ENCODE measurements around the gene DVL1. TPM values are rescaled to one million over a fixed set of nuclear protein-coding genes. Genes with fewer than 3 reads are reported as not detected.
A peak's percentile ranks its signal among the peaks of the same experiment; 100 is the strongest.

Gene DVL1
- total and polyA plus RNA-seq, 7 donors: 25.8 to 85.0 (median 58.9) TPM

- no peak overlapping the region for H3K4me3 ChIP-seq
- H3K4me1 ChIP-seq: peaks cover 0 to 63% (median 52%) of the 10 kb centered on the region in 4 donors
- no peaks in the 10 kb centered on the region for H3K9me3 ChIP-seq
- WGBS, 2 donors: 9 to 28% methylated on average over 28 of the region's 28 CpGs
- intact Hi-C loops (cut with DNase I): no loop called here
- peak overlapping the region; percentile 17 to 76 (median 60) for H3K27ac ChIP-seq
- TF ChIP-seq POLR2AphosphoS5 (IDR thresholded peaks at IDR 0.05): no peak
- no peak for TF ChIP-seq POLR2A (IDR thresholded peaks at IDR 0.05)
- no peak for TF ChIP-seq EP300 (IDR thresholded peaks at IDR 0.05)
- TF ChIP-seq CTCF (IDR thresholded peaks at IDR 0.05): no peak
- peaks cover 7 to 22% (median 11%) of the 10 kb centered on the region in 4 donors for H3K36me3 ChIP-seq
- H3K27me3 ChIP-seq: no peaks in the 10 kb centered on the region
- no peak for DNase-seq
Observed at GRCh38 chr1:1353389-1354151, 4.4 kb upstream of the DVL1 start.

- intact Hi-C loops (cut with DNase I): no loop called here
- no peak overlapping the region for H3K4me3 ChIP-seq
- H3K4me1 ChIP-seq: peaks cover 0 to 64% (median 55%) of the 10 kb centered on the region in 4 donors
- H3K27me3 ChIP-seq: no peaks in the 10 kb centered on the region
- no peak for DNase-seq
- WGBS, 2 donors: 16 to 30% methylated on average over 5 of the region's 5 CpGs
- peaks cover 7 to 22% (median 11%) of the 10 kb centered on the region in 4 donors for H3K36me3 ChIP-seq
- H3K27ac ChIP-seq: peak overlapping the region; percentile 55 to 76 (median 61)
- H3K9me3 ChIP-seq: no peaks in the 10 kb centered on the region
- TF ChIP-seq POLR2AphosphoS5 (IDR thresholded peaks at IDR 0.05) (no peak), EP300 (IDR thresholded peaks at IDR 0.05) (no peak), POLR2A (IDR thresholded peaks at IDR 0.05) (no peak), CTCF (IDR thresholded peaks at IDR 0.05) (no peak)
Observed at GRCh38 chr1:1352786-1353388, 3.7 kb upstream of the DVL1 start.

GRCh38 chr1:1351511-1352427, 2.6 kb upstream of the DVL1 start:
- intact Hi-C loops (cut with DNase I): no loop called here
- peaks cover 0 to 72% (median 61%) of the 10 kb centered on the region in 4 donors for H3K4me1 ChIP-seq
- no peaks in the 10 kb centered on the region for H3K27me3 ChIP-seq
- peak overlapping the region; percentile 55 to 76 (median 61) for H3K27ac ChIP-seq
- no peak for TF ChIP-seq CTCF (IDR thresholded peaks at IDR 0.05)
- peak in 1 of 4 donors; percentile 9 for TF ChIP-seq POLR2AphosphoS5 (IDR thresholded peaks at IDR 0.05)
- 72 to 76% methylated on average over 29 of the region's 29 CpGs for WGBS, 2 donors
- H3K36me3 ChIP-seq: peaks cover 7 to 22% (median 11%) of the 10 kb centered on the region in 4 donors
- no peaks in the 10 kb centered on the region for H3K9me3 ChIP-seq
- peak; percentile 90 for DNase-seq
- peak overlapping the region in 1 of 4 donors; percentile 11 for H3K4me3 ChIP-seq

GRCh38 chr1:1348420-1349255, 580 bp downstream of the DVL1 start:
- no peak for DNase-seq
- 1% methylated on average over 109 of the region's 109 CpGs for WGBS, 2 donors
- no peaks in the 10 kb centered on the region for H3K27me3 ChIP-seq
- H3K9me3 ChIP-seq: no peaks in the 10 kb centered on the region
- TF ChIP-seq POLR2A (IDR thresholded peaks at IDR 0.05): no peak
- no peak for TF ChIP-seq EP300 (IDR thresholded peaks at IDR 0.05)
- no peak for TF ChIP-seq POLR2AphosphoS5 (IDR thresholded peaks at IDR 0.05)
- no peak for TF ChIP-seq CTCF (IDR thresholded peaks at IDR 0.05)
- peaks cover 0 to 67% (median 57%) of the 10 kb centered on the region in 4 donors for H3K4me1 ChIP-seq
- H3K36me3 ChIP-seq: peaks cover 0 to 11% (median 3%) of the 10 kb centered on the region in 4 donors
- intact Hi-C loops (cut with DNase I): loop anchor here (2.0 kb wide), 3 partner anchors 24 to 40 kb away; partner anchors contain the start of genes CPTP, INTS11 and PUSL1
- peak overlapping the region; percentile 58 to 80 (median 70) for H3K4me3 ChIP-seq
- peak overlapping the region; percentile 71 to 96 (median 78) for H3K27ac ChIP-seq

All from sigmoid colon (tissue), 7 donors.